Regular cardiac myocyte (primary cell): ENCODE results near the gene MCTS1. TPM values are rescaled to one million over a fixed set of nuclear protein-coding genes. Genes with fewer than 3 reads are reported as not detected.

ENCODE experiments used
- total RNA-seq: library from RNA; depleted of rRNA; stranded (reverse); fragments of >200 nt; gene quantifications from 2 replicates; pipeline ENCODE4 v1.2.3, GENCODE V29; 2014

MCTS1 gene
- total RNA-seq = 34.1 and 51.4 TPM in 2 replicates

GRCh38 chrX:120603707-120604360 is at the start of gene MCTS1:
Gene MCTS1, plus strand, starts transcription at chrX:120604101. Its CDS starts 136 bp downstream, at chrX:120604237.

GRCh38 chrX:120560842-120561633 is 42.9 kb upstream of the MCTS1 start, which contains the start of gene CUL4B:
Gene CUL4B, minus strand, starts transcription at chrX:120560962. Its CDS starts 324 bp downstream, at chrX:120560638.

GRCh38 chrX:120629667-120630537 is 26.0 kb downstream of the MCTS1 start, which contains the start of gene C1GALT1C1:
Gene C1GALT1C1, minus strand, starts transcription at chrX:120630054. Its CDS starts 2,888 bp downstream, at chrX:120627166.

Other genes with a start within 250 kb of the MCTS1 start
- not detected in 2 replicates for gene ATP1B4, start 242.0 kb upstream of the MCTS1 start, total RNA-seq
- 114 and 224 TPM in 2 replicates for gene LAMP2, start 134.8 kb upstream of the MCTS1 start, total RNA-seq
- gene CUL4B, start 43.1 kb upstream of the MCTS1 start, total RNA-seq = 55.5 and 70.5 TPM in 2 replicates
- 56.2 and 63.7 TPM in 2 replicates for gene C1GALT1C1, start 26.0 kb downstream of the MCTS1 start, total RNA-seq